DND-41 (cell line): Measurements from ENCODE around the gene RNF151.

Source experiments
- EZH2 ChIP-seq: IDR thresholded peaks from 3 replicates; pipeline ENCODE4 v1.6.1; 2012; ENCODE audit warnings: borderline replicate concordance, low read depth, mild to moderate bottlenecking, moderate library complexity, low read length, inconsistent platforms; ENCODE audit not compliant: severe bottlenecking
- TF ChIP-seq, protein P1 (sequence below): IDR thresholded peaks from 2 replicates; pipeline ENCODE4 v1.5.1; 2012; ENCODE audit warnings: borderline replicate concordance, low read length, moderate library complexity, mild to moderate bottlenecking; ENCODE audit not compliant: poor library complexity, severe bottlenecking; ENCODE audit errors: extremely low read depth

DNA sequence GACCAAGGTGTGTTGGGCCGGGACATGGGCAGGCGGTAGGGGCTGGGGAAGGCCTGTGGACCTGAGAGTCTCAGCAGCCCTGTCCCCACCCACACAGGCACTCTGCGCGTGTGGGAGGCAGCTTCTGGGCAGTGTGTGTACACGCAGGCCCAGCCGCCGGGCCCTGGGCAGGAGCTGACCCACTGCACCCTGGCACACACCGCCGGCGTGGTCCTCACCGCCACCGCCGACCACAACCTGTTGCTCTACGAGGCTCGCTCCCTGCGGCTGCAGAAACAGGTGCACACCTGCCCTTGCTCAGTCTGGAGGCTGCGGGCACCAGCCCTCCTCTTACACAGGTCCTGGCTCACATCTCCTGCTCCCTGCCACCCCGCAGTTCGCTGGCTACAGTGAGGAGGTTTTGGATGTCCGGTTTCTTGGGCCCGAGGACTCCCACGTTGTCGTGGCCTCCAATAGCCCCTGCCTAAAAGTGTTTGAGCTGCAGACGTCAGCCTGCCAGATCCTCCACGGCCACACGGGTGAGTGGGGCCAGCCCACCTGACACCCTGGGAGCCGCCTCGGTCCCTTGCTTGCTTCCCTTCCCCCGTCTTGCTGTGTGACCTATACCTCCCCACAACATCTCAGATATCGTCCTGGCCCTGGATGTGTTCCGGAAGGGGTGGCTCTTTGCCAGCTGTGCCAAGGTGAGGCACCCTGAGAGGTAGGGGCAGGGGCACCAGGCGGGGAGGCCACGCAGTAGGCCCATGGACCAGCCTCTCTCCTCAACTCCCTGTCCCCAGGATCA is 9.0 kb downstream of the RNF151 start:
- TF ChIP-seq, protein P1, sequence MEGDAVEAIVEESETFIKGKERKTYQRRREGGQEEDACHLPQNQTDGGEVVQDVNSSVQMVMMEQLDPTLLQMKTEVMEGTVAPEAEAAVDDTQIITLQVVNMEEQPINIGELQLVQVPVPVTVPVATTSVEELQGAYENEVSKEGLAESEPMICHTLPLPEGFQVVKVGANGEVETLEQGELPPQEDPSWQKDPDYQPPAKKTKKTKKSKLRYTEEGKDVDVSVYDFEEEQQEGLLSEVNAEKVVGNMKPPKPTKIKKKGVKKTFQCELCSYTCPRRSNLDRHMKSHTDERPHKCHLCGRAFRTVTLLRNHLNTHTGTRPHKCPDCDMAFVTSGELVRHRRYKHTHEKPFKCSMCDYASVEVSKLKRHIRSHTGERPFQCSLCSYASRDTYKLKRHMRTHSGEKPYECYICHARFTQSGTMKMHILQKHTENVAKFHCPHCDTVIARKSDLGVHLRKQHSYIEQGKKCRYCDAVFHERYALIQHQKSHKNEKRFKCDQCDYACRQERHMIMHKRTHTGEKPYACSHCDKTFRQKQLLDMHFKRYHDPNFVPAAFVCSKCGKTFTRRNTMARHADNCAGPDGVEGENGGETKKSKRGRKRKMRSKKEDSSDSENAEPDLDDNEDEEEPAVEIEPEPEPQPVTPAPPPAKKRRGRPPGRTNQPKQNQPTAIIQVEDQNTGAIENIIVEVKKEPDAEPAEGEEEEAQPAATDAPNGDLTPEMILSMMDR, result no peak
- no peak for TF ChIP-seq EZH2
